ENCODE data around the gene DCST2.

GRCh38 chr1:155005076-155006011 lies 28.2 kb downstream of the DCST2 start:
- TF ChIP-seq POLR2A (IDR thresholded peaks at IDR 0.05; ENCODE audit: extremely low read depth, insufficient read length) (no peak), CTCF (IDR thresholded peaks at IDR 0.05; ENCODE audit: low read depth, low read length) (no peak)

Data from NB4 (cell line).